Renal cortical epithelial cell (primary cell): ENCODE data around the gene DMRT1. TPM values are rescaled to one million over a fixed set of nuclear protein-coding genes. Genes with fewer than 3 reads are reported as not detected.
"Not testable (repeated sequence)": the region's sequence is repeated elsewhere in the genome, so short reads cannot be mapped to it uniquely, and the experiment has no call there.

Source experiments
- DNase-seq: peaks from one replicate; pipeline ENCODE4 v3.0.0-alpha.2; 2011; ENCODE audit warnings: low read depth
- total RNA-seq: library from RNA; depleted of rRNA; stranded (reverse); fragments of >200 nt; gene quantifications from 2 replicates; pipeline ENCODE4 v1.2.3, GENCODE V29; 2014

Gene DMRT1
- total RNA-seq, 1 donor from 2014 or later = not detected

- not testable (repeated sequence) for DNase-seq
Observed at GRCh38 chr9:998299-999110, 157.0 kb downstream of the DMRT1 start.

GRCh38 chr9:1001838-1002237 lies 160.3 kb downstream of the DMRT1 start:
- no peak for DNase-seq

- no peak for DNase-seq
Observed at GRCh38 chr9:1002678-1003077, 161.2 kb downstream of the DMRT1 start.

- peak; percentile 62 for DNase-seq
Observed at GRCh38 chr9:1005043-1005667, 163.7 kb downstream of the DMRT1 start.

- no peak for DNase-seq
Observed at GRCh38 chr9:1007312-1007711, 165.8 kb downstream of the DMRT1 start.

- no peak for DNase-seq
Observed at GRCh38 chr9:1008216-1008615, 166.7 kb downstream of the DMRT1 start.

- peak; percentile 47 for DNase-seq
Observed at GRCh38 chr9:1009101-1009707, 167.7 kb downstream of the DMRT1 start.

GRCh38 chr9:1013021-1013420 lies 171.5 kb downstream of the DMRT1 start:
- no peak for DNase-seq

GRCh38 chr9:1014225-1014624 lies 172.7 kb downstream of the DMRT1 start:
- DNase-seq = no peak

GRCh38 chr9:1014640-1015039 lies 173.1 kb downstream of the DMRT1 start:
- no peak for DNase-seq

GRCh38 chr9:1018121-1018520 lies 176.6 kb downstream of the DMRT1 start:
- DNase-seq = no peak

Other genes with a start within 250 kb of the DMRT1 start
- not detected in 2 replicates for gene DMRT3, start 135.0 kb downstream of the DMRT1 start, total RNA-seq
- not detected in 2 replicates for gene DMRT2, start 208.7 kb downstream of the DMRT1 start, total RNA-seq